ENCODE measurements around the gene BCAR1.
"Not testable (repeated sequence)": the region's sequence is repeated elsewhere in the genome, so short reads cannot be mapped to it uniquely, and the experiment has no call there.

Gene BCAR1

DNA sequence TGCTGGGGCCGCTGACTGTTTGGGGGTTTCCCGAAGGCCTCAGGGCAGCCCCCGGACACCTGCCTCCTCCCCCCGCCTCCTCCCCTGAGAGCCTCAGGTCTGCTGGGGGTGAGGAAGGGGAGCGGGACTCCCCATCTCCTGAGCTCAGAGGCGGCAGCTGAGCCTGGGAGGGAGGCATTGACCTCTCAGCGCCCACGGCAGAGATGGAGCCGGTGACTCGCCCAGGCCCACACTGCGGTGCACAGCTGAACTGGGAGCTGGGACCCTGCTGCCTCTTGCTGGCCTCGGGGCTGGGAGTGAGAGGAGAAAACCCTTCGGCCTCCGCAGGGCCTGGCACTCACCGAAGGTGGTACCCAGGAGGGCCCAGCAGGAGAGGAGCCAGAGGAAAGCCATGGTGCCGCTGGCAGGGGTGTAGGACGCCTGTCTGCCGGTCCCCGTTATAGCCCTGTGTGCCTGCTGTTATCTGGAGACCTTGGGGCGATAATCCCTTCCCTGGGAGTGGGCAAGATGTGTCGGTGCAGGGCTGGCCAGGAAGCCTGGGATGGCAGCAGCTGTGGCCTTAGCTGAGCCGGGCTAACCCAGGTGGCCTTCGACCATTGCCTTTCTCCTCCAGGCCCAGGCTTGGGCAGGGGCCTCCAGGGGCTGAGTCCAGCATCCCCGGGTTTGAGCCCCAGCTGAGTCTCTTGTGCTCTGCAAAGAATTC, 44.5 kb downstream of the BCAR1 start, which contains the start of gene CTRB2:
CTRB2 (minus strand) TSS at position 413 of the 703 bp plus-strand sequence; CDS start at position 393, 20 bp downstream.
- DNase-seq (ENCODE audit: extremely low read depth in 1 of 2, low read depth in 1 of 2) = no peak

DNA sequence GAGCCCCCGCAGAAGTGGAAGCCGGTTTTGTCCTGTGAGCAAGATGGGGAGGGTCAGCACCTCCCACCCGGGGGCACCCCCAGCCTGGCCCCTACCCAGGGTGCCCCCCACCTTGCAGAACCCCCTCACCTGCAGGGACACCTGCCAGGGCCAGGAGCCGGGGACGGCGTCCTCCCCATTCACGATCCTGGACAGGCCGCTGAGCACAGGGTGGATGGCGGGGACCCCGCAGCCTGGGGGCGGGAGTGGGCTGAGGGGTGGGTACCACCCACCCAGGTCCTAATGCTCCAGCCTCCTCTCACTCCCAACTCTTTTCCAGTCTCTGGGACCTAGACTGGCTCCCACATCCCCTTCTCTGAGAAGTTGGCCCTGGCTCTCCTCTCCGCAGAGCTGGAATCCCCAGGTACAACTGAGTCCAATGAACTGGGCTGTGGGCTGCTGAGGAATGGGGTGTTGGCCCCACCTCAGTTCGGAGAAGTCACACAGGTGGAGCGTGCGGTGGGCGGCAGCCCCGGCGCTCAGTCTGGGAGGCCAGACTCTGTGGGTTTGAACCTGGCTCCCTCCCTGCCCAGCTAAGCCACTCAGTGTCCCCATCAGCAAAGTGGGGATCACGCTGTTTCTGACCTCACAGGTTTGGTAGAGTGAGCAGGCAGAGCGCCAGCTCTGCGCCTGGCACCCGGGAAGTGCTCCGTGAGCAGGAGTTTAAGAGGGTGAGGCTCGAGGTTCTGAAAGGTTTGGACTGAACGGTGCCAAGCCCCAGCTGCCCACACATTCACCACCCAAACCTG, 45.3 kb downstream of the BCAR1 start:
- not testable (repeated sequence) for DNase-seq (ENCODE audit: extremely low read depth in 1 of 2, low read depth in 1 of 2)

DNA sequence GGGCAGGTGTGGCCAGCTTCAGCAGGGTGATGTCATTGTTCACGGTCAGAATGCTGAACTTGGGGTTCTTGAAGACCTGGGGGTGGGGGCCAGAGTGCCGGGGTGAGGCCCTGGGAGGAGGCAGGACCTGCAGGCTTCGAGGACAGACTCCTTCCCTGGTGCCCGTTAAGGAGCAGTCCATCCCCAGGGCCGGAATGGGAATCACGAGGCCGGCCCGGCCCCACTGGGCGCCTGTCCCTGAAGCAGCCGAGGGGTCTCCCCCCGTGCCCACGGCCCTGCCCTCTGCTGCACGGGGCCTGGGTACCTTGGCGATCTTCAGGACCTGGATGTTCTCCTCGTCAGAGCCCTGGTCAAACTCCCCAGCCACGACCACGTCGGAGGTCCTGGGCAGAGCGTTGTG, 46.0 kb downstream of the BCAR1 start:
- DNase-seq (ENCODE audit: extremely low read depth in 1 of 2, low read depth in 1 of 2) = not testable (repeated sequence)

DNA sequence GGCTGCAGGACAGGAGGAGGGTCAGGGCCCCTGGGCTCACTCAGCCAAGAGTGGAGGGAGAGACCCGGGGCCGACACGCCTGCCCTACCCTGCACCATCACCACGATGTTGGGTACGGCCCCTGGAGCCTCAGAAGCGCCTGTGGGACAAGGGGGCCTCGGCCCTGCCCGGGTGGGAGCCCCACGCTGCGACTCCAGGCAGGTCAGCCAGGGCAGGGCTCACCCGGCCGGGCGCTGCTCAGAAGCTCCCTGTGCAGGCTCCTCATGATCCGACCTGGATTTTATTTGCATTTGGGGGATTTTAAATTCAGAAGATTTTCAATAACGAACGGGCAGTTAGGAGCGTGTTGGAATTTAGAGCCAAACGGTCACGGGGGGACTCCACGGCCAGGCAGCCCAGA, 46.5 kb downstream of the BCAR1 start:
- DNase-seq (ENCODE audit: extremely low read depth in 1 of 2, low read depth in 1 of 2) = not testable (repeated sequence)

DNA sequence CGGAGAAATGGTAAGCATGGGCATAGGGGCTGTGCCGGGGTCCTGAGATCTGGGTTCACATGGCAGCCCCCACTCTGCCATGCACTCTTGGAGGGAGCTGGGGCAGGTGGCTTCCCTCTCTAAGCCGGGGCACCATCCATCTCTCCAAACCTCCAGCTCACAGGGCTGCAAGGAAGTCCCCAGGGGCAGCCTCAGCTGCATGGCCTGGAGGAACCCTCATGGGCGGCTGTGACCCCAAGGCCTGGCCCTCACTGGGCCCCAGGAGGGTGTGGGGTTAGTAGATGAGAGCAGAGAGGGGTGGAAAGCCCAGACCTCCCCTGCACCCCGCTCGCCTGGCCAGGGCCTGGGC, 47.0 kb downstream of the BCAR1 start:
- DNase-seq (ENCODE audit: extremely low read depth in 1 of 2, low read depth in 1 of 2) = no peak

DNA sequence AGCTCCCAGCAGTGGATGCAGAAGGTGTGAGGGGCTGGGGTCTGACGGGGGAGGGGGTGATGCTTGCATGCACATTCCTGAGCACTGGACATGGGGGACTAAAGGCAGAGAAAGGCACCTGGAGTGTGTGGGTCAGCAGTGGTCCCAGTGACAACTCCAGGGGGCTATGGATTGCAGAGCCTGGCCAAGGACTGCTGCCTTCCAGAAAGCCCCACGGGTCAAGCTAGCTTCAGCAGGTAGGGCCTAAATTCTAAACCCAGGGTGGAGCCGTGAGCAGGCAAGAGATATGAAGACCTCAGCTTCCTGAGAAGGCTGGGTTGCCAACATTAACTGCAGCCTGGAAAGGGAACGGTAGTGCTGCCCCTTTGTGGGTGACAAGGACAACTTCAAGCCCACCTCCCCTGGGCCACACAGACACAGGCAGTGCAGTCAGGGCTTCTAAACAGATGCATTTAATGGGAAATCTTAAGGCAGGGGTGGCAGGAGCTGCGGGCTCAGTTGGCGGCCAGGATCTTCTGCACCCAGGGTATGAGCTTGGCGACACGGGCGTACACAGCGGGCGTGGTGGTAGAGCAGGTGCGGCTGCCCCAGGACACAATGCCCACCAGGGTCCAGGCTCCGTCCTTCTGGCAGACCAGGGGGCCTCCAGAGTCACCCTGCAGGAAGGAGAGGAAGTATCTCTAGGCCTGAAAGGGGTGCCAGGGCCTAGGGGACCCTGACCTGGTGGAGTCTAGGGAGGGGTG, 47.6 kb downstream of the BCAR1 start:
- no peak for DNase-seq (ENCODE audit: extremely low read depth in 1 of 2, low read depth in 1 of 2)

DNA sequence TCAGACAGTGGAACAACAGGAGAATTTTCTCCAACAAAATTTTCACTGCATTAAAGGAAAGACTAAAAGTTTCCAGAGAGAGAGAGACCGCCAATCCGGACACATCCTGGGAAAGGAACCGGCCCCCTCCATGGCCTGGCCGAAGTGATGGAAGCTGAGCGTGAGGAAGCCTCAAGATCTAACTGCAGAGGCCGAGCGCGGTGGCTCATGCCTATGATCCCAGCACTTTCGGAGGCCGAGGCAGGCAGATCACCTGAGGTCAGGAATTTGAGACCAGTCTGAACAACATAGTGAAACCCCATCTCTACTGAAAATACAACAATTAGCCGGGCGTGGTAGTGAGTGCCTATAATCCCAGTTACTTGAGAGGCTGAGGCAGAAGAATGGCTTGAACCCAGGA, 48.3 kb downstream of the BCAR1 start:
- DNase-seq (ENCODE audit: extremely low read depth in 1 of 2, low read depth in 1 of 2) = no peak

DNA sequence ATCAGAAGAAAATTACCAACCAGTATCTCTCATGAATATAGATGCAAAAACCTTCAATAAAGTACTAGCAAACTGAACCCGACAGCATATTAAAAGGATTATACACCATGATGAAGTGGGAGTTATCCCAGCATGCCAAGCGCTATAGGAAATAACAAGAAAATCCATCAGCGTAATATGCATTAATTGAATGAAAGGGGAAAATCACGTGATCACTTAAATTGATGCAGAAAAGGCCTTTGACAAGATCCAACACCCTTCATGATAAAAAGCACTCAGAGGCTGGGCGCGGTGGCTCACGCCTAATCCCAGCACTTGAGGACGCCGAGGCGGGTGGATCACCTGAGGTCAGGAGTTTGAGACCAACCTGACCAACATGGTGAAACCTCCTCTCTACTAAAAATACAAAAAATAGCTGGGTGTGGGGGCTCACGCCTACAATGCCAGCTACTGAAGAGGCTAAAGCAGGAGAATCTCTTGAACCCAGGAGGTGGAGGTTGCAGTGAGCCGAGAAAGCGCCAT, 49.3 kb downstream of the BCAR1 start:
- no peak for DNase-seq (ENCODE audit: extremely low read depth in 1 of 2, low read depth in 1 of 2)

DNA sequence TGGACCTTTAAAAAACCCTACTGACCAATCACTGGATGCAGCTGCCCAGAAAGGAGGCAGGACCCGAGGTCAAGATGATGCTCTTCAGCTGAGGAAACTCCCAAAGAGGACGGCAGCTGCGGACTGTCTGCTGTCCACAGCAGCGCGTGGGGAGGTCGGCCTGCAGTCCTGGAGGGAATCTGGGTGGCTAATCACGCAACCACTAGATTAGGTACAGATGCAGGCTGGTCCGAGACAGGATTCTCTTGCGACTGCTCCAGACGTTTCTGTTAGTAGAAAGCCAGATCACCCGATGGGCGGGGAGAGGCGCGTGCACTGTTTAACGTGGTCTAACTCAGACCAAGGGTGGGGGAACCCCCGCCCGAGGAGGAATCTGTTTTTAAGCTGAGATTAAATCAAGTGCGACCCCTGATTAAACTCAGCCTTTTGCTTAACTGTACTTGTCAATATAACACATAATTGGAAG, 53.3 kb downstream of the BCAR1 start:
- DNase-seq (ENCODE audit: extremely low read depth in 1 of 2, low read depth in 1 of 2) = no peak

DNA sequence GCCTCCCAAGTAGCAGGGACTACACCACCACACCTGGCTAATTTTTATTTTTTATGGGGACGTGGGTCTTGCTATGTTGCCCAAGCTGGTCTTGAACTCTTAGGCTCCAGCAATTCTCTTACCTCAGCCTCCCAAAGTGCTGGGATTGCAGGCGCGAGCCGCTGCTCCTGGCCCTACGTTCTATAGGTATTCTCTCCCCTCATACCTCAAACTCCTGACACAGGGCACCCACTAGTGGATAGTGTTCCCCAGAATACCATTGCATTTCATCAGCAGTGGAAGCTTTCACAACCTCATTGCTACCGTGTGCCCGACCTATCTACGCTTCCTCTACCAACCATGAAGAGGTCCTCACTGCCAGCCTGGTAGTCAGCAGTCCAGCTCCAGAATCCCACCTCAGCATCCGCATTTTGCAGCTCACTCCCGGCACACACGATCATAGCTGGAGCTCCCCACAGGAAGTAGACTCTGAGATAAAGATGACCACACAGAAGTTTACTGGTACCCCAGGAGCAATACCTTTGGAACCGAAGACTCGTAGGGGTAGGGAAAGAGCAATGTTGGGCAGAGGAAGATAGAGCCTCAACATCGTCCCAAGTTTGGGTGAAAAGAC, 53.8 kb downstream of the BCAR1 start:
- no peak for DNase-seq (ENCODE audit: extremely low read depth in 1 of 2, low read depth in 1 of 2)

DNA sequence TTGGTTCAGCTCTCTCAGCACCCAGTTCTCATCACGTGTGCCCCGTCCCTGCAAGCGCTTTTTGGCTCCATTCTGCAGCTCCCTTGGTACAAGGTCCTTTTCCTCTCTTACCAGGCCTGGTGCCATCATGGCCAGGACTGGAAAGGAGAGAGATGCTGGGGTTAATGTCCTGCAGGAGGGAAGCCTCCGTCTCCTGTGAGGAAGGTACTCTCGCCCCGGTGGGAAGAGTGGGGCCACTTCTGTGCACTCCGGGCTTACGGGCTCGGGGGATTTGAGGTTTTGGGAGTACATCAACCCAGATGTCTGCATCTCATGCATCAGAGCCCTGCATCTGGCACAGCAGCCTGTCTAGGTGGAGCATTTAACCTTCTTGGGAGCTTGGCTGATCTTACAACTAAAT, 54.6 kb downstream of the BCAR1 start:
- no peak for DNase-seq (ENCODE audit: extremely low read depth in 1 of 2, low read depth in 1 of 2)

DNA sequence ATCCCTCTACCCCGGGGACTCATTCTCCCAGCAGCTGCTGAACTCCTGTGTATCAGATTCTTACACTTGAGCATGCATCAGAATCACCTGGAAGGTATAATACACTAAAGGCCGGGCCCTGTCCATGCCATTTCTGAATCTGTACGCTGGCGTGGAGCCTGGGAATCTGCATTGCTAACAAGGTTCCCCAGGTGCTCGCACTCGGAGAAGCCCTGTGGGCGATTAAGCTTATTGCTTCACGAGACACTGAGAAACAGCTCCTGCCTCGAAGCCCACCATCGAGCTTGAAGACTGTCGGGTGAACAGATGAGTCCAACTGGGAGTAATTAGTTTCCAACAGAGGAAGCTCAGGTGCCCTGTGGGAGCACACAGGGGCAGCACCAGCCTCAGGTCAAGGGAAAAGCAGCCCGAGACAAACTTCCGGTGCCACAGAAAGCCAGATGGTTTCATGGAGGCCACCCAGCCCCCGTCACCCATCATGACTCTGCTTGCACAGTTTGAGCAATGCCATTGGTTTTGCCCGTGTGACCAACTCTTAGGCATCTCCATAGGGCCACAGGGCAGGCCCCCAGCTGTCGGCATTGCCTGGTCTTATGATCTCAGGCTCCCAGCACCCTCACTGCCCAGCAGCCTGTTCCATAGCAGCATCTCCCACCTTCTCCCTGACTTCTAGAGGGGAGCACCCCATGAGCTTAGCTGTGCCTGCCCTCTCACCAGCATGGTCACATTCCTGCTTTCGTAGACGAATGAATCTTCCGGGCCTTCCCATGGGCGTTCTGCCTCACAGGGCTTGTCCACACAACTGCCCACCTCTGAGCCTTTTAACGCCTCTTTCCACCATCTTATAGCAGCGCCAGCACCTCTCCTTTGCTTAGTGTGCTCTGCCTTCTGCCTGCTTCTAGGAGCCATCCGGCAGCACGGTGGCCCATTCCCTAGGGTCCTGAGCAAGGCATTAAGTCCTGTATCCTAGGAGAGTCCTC, 55.3 kb downstream of the BCAR1 start:
- no peak for DNase-seq (ENCODE audit: extremely low read depth in 1 of 2, low read depth in 1 of 2)

DNA sequence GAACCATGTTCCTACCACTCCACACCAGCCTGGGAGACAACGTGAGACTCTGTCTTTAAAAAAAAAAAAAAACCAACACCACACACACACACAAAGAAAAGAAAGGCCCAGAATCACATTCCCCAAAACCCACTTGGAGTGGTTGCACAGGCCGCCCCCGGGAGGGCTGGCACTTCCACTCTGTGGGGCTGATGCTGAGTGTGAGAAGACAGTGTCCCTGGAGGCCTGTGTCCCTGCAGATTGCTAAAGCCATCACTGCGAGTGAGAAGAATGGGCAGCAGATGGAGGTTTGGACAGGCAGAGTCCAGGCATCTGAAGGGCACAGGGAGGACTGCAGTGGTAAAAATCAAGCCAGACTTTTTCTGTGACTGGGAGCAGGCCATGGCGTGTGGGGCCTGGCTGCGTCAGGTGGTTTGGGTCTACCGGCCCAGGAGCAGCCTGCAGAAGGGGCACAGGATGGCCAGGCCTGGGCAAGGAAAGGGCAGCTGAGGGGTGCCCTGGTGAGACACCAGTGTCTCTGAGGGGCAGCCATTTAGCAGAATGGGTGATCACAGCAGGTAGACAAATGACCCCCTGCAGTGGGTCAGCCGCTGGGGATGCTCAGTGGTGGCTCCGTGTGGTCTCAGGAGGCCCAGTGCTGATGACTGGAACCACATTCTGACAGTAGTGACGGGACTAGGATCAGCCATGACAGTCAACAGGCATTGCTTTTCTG, 57.5 kb downstream of the BCAR1 start:
- DNase-seq (ENCODE audit: extremely low read depth in 1 of 2, low read depth in 1 of 2) = no peak

DNA sequence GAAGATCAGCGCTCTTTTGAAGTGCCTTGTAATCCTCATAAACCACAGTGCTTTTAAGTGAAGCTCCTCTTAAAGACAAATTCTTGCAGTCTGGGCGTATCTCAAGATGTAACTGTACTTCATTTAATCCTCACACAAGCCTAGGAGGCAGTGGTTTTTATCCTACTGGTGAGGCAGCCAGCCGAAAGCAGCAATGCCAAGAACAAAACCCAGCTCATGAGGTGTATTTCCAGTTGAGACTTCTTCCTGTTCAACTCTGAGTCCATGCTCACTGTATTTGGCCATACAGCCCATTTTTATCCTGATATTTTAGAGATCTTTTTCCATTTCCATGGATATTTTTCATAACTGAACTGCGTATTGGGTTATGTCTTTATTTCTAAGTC, 58.2 kb downstream of the BCAR1 start:
- DNase-seq (ENCODE audit: extremely low read depth in 1 of 2, low read depth in 1 of 2) = no peak

DNA sequence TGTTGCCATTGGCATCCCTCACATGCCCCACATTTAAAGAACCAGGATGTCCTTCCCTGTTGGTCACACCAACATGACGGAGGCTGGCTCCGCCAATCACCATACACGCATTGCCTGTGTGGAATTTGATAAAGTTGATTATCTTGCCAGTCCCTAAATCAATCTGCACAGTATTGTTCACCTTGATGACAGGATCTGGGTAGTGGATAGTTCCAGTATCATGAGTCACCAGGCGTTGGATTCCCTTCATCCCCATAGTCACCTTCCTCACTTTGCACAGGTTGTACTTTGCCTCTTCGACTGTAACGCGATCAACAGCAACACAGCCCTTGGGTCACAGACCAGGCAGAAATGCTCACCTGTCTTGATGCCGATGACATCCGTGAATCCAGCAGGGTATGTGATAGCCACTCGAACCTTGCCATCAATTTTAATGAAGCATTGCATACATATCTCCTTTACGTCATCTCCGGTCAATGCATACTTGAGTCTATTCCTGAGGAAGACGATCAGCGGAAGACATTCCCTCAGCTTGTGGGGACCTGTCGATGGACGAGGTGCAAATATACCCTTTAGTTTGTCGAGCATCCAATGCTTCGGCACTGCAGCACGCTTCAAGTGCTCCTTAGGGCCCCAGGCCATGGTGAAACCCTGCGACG, 58.7 kb downstream of the BCAR1 start:
- DNase-seq (ENCODE audit: extremely low read depth in 1 of 2, low read depth in 1 of 2) = no peak

DNA sequence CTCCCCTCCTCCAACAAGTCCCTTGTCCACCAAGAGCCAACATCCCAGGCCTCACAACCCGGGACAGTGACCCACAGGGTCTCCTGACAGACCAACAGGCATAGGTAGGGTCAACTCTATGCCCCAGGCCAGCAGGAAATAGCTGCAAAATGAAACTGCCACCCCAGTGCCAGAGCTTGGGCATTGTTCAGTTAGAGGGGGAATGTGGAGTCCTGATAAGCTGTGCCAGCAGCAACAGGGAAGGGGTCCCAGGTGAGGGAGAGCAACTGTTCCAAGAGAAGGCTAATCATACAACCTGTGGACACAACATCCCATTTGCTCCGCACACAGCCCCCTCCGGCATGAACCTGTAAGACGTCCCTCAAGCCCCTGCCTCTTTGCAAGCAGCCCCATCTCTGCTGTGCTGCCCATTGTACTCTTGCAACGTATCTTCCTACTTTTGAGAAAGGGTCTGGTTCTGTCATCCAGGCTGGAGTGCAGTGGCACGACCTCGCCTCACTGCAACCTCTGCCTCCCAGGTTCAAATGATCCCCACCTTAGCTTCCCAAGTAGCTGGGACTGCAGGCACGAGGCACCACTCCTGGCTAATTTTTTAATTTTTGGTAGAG, 61.7 kb downstream of the BCAR1 start:
- DNase-seq (ENCODE audit: extremely low read depth in 1 of 2, low read depth in 1 of 2) = no peak

DNA sequence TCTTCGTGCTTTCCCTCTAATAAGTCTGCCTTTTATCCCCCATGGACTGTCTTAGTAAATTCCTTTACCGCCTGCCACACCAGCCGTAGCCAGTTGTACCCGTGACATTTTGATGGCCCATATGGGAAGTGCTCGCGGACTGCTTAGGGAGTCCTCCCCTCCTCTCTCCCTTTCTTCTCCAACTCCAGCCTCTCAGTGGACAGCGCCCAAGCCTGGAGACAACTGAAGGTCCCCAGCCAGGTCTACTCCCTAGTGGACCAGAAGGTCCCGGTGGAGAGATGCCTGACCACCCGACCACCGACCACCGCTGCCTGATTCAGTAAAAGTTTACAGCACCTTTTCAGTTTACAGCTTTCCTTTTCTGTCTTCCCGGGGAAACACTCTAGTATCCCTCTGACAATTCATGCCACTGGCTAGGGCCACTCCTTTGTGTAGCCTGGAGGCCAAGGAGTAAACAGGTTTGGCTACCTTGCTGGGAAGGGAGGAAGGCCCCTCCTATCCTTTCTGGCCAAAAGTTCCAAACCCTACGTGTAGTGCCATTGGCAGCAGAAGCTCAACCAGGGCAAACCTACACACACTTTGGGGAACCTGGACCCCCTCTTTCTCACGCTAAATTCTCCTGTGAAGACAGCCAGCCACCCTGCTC, 62.5 kb downstream of the BCAR1 start:
- DNase-seq (ENCODE audit: extremely low read depth in 1 of 2, low read depth in 1 of 2) = no peak

DNA sequence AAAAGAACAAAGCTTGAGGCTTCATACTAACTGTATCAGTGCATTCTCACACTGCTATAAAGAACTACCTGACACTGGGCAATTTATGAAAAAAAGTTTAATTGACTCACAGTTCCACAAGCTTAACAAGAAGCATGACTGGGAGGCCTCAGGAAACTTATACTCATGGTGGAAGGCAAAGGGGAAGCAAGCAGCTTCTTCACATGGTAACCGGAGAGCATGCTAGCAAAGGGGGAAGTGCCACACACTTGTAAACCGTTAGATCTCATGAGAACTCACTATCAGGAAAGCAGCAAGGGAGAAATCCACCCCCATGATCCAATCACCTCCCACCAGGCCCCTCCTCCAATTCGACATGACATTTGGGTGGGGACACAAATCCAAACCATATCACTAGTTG, 69.8 kb downstream of the BCAR1 start:
- no peak for DNase-seq (ENCODE audit: extremely low read depth in 1 of 2, low read depth in 1 of 2)
